Mucosa of descending colon (tissue), 3 donors: ENCODE data around the gene CACNA2D3. TPM values are rescaled to one million over a fixed set of nuclear protein-coding genes. Genes with fewer than 3 reads are reported as not detected.

ENCODE experiments used
- ATAC-seq: fragments of 200-7000 bp; cut with Tn5 transposase; one replicate; pipeline ENCODE4 v1.9.1; 2020; ENCODE audit warnings: mild to moderate bottlenecking, moderate library complexity
- DNase-seq, 3 donors: peaks; one replicate each; pipeline ENCODE4 v3.0.0-alpha.2; 2020
- H3K36me3 ChIP-seq: fragments of 200-600 bp; one replicate; pipeline ENCODE4 v1.8.0; 2021; ENCODE audit warnings: low read depth, mild to moderate bottlenecking
- H3K4me1 ChIP-seq: fragments of 200-600 bp; one replicate; pipeline ENCODE4 v1.8.0; 2021; ENCODE audit warnings: low read depth, mild to moderate bottlenecking
- H3K4me3 ChIP-seq: fragments of 200-600 bp; one replicate; pipeline ENCODE4 v1.8.0; 2021; ENCODE audit warnings: mild to moderate bottlenecking
- H3K9me3 ChIP-seq: fragments of 200-600 bp; one replicate; pipeline ENCODE4 v1.8.0; 2021; ENCODE audit warnings: mild to moderate bottlenecking
- CTCF ChIP-seq: fragments of 200-600 bp; IDR thresholded peaks from one replicate; pipeline ENCODE4 v1.8.0; 2022; ENCODE audit warnings: antibody characterized with exemption, mild to moderate bottlenecking
- intact Hi-C, 2 donors: fragments of 100-400 bp; cut with DNase I in 1 of 2; cut with micrococcal nuclease in 1 of 2; formaldehyde crosslinking; loops; one replicate each; pipeline versions ENCODE4 v1.11.0 to v1.11.1; 2022; cut with DNase I, micrococcal nuclease
- total RNA-seq, 3 donors: library from RNA; stranded (reverse); fragmentation: NEBNext Ultra II Directional in 2 of 3; extraction: Animal tissue kit (Norgen Biotek cat#: 25700) in 2 of 3; gene quantifications; one replicate each; pipeline versions ENCODE4 v1.2.1 to v1.2.4, GENCODE V29; 2021 to 2023
- donor health status: DM: no; HTN: no; CAD: no; lungs with moderate emphysema.
- donor health status: DM: no; HTN: no; CAD: no.
- donor health status: DM: no; HTN: yes; CAD: no.

Gene CACNA2D3
- total RNA-seq, 3 donors from 2014 or later, result 0.34 to 3.5 (median 0.55) TPM

GRCh38 chr3:54476891-54477290 lies 354.5 kb downstream of the CACNA2D3 start:
- peaks cover 6% of the 10 kb centered on the region for H3K9me3 ChIP-seq
- intact Hi-C loops, result no loop called here
- no peak for TF ChIP-seq CTCF
- no peaks in the 10 kb centered on the region for H3K36me3 ChIP-seq
- ATAC-seq (no peak), DNase-seq (no peak)
- no peaks in the 10 kb centered on the region for H3K4me1 ChIP-seq
- no peak overlapping the region for H3K4me3 ChIP-seq

- ATAC-seq, result no peak
- intact Hi-C loops, result no loop called here
Observed at GRCh38 chr3:54481606-54482365, 359.4 kb downstream of the CACNA2D3 start.

GRCh38 chr3:54484334-54484733 lies 362.0 kb downstream of the CACNA2D3 start:
- no peaks in the 10 kb centered on the region for H3K9me3 ChIP-seq
- TF ChIP-seq CTCF, result no peak
- DNase-seq (no peak), ATAC-seq (no peak)
- H3K36me3 ChIP-seq, result no peaks in the 10 kb centered on the region
- H3K4me3 ChIP-seq, result no peak overlapping the region
- no peaks in the 10 kb centered on the region for H3K4me1 ChIP-seq
- intact Hi-C loops, result no loop called here

More at GRCh38 chr3:54481606-54482365, 359.4 kb downstream of the CACNA2D3 start:
- no peak for TF ChIP-seq CTCF
- Histone ChIP-seq H3K36me3 (no peaks in the 10 kb centered on the region), H3K4me1 (no peaks in the 10 kb centered on the region), H3K4me3 (no peak overlapping the region), H3K9me3 (no peaks in the 10 kb centered on the region)
- no peak for DNase-seq

GRCh38 chr3:54486317-54486716 lies 364.0 kb downstream of the CACNA2D3 start:
- ATAC-seq, result no peak
- Histone ChIP-seq H3K4me3 (no peak overlapping the region), H3K9me3 (no peaks in the 10 kb centered on the region), H3K4me1 (no peaks in the 10 kb centered on the region), H3K36me3 (no peaks in the 10 kb centered on the region)
- DNase-seq, result no peak
- TF ChIP-seq CTCF, result no peak
- intact Hi-C loops, result no loop called here

- Histone ChIP-seq H3K36me3 (no peaks in the 10 kb centered on the region), H3K4me3 (no peak overlapping the region), H3K9me3 (no peaks in the 10 kb centered on the region), H3K4me1 (no peaks in the 10 kb centered on the region)
- no peak for DNase-seq
- no peak for ATAC-seq
- TF ChIP-seq CTCF, result no peak
- intact Hi-C loops, result no loop called here
Observed at GRCh38 chr3:54488297-54488696, 365.9 kb downstream of the CACNA2D3 start.
